Small intestine (tissue), 7 donors: Measurements from ENCODE around the gene ADARB2. TPM values are rescaled to one million over a fixed set of nuclear protein-coding genes. Genes with fewer than 3 reads are reported as not detected.

ENCODE experiments used
- DNase-seq, 2 donors: peaks; one replicate each; pipeline versions ENCODE4 v3.0.0 to v3.0.0-alpha.2; 2013
- FAIRE-seq: peaks from 2 replicates; lab custom pipeline; 2012; peaks lifted over from hg19 to GRCh38; lab: Jason Lieb, UNC
- H3K27ac ChIP-seq, 3 donors: one replicate each; pipeline ENCODE4 v1.5.1; 2013; ENCODE audit warnings: low read length in 2 of 3, mild to moderate bottlenecking in 2 of 3, control low read depth in 1 of 3, inconsistent platforms in 1 of 3, low read depth in 1 of 3, moderate library complexity in 1 of 3
- H3K27me3 ChIP-seq, 3 donors: one replicate each; pipeline ENCODE4 v1.6.1; 2013; ENCODE audit warnings: low read length in 3 of 3, inconsistent platforms in 1 of 3; ENCODE audit not compliant: control insufficient read depth in 3 of 3, insufficient read depth in 3 of 3
- H3K36me3 ChIP-seq, 3 donors: one replicate each; pipeline ENCODE4 v1.6.1; 2013; ENCODE audit warnings: low read length in 3 of 3, inconsistent platforms in 1 of 3, low read depth in 1 of 3, mild to moderate bottlenecking in 1 of 3, moderate library complexity in 1 of 3; ENCODE audit not compliant: control insufficient read depth in 3 of 3, insufficient read depth in 2 of 3
- H3K4me1 ChIP-seq, 3 donors: one replicate each; pipeline ENCODE4 v1.6.1; 2013; ENCODE audit warnings: low read length in 2 of 3, inconsistent platforms in 1 of 3, low read depth in 1 of 3, mild to moderate bottlenecking in 1 of 3, moderate library complexity in 1 of 3; ENCODE audit not compliant: control insufficient read depth in 3 of 3, insufficient read depth in 2 of 3
- H3K4me3 ChIP-seq, 3 donors: one replicate each; pipeline ENCODE4 v1.5.1; 2013; ENCODE audit warnings: low read length in 3 of 3, control low read depth in 1 of 3, inconsistent platforms in 1 of 3, low read depth in 1 of 3, mild to moderate bottlenecking in 1 of 3, moderate library complexity in 1 of 3
- H3K9me3 ChIP-seq, 2 donors: one replicate each; pipeline ENCODE4 v1.6.1; 2013; ENCODE audit warnings: low read depth in 1 of 2, low read length in 1 of 2; ENCODE audit not compliant: control insufficient read depth in 2 of 2, insufficient read depth in 1 of 2
- WGBS, 3 donors: extraction: QIAGEN DNeasy Blood & Tissue Kit; methylation state at CpG; one replicate each; pipeline ENCODE4 v1.1.7; 2013; 5-methylcytosine and 5-hydroxymethylcytosine counted together
- polyA plus RNA-seq, 4 donors: library from polyadenylated mRNA; stranded (reverse) in 3 of 4; unstranded in 1 of 4; fragments of 200-250 nt in 3 of 4; fragments of 120-200 nt in 1 of 4; gene quantifications; one replicate each; pipeline versions ENCODE4 v1.2.1 to v1.2.3, GENCODE V29; 2013
- donor health status: healthy with polysubstance abuse.
- donor health status: control.
- donor health status: control.
- donor health status: Bipolar disorder and iron deficiency.
- donor health status: healthy.

The ADARB2 gene
- polyA plus RNA-seq, 4 donors = 0.35 to 1.8 (median 0.94) TPM

GRCh38 chr10:1195828-1196227 lies 541.5 kb downstream of the ADARB2 start:
- Histone ChIP-seq H3K27ac (no peak overlapping the region), H3K4me3 (no peak overlapping the region), H3K9me3 (no peaks in the 10 kb centered on the region), H3K27me3 (no peaks in the 10 kb centered on the region), H3K36me3 (no peaks in the 10 kb centered on the region), H3K4me1 (peaks cover 0 to 18% (median 0%) of the 10 kb centered on the region in 3 donors)
- 82 to 92% (median 90%) methylated on average over 9 of the region's 9 CpGs for WGBS, 3 donors
- DNase-seq (no peak), FAIRE-seq (no peak)

GRCh38 chr10:1194161-1194560 lies 543.2 kb downstream of the ADARB2 start:
- Histone ChIP-seq H3K36me3 (no peaks in the 10 kb centered on the region), H3K9me3 (no peaks in the 10 kb centered on the region), H3K27me3 (no peaks in the 10 kb centered on the region), H3K4me1 (peaks cover 0 to 17% (median 0%) of the 10 kb centered on the region in 3 donors), H3K4me3 (no peak overlapping the region), H3K27ac (no peak overlapping the region)
- FAIRE-seq (no peak), DNase-seq (no peak)
- WGBS, 3 donors = 74 to 85% (median 76%) methylated on average over 7 of the region's 7 CpGs

- no peaks in the 10 kb centered on the region for H3K36me3 ChIP-seq
- DNase-seq (no peak), FAIRE-seq (no peak)
- H3K4me3 ChIP-seq = no peak overlapping the region
- WGBS, 3 donors = 62 to 68% (median 67%) methylated on average over 4 of the region's 4 CpGs
- no peaks in the 10 kb centered on the region for H3K9me3 ChIP-seq
- H3K27ac ChIP-seq = no peak overlapping the region
- H3K4me1 ChIP-seq = peaks cover 0 to 11% (median 0%) of the 10 kb centered on the region in 3 donors
- H3K27me3 ChIP-seq = no peaks in the 10 kb centered on the region
Observed at GRCh38 chr10:1193561-1193960, 543.8 kb downstream of the ADARB2 start.

GRCh38 chr10:1191752-1192151 lies 545.6 kb downstream of the ADARB2 start:
- no peak overlapping the region for H3K27ac ChIP-seq
- 72 to 83% (median 76%) methylated on average over 7 of the region's 7 CpGs for WGBS, 3 donors
- H3K4me3 ChIP-seq = no peak overlapping the region
- no peak for FAIRE-seq
- H3K27me3 ChIP-seq = no peaks in the 10 kb centered on the region
- peaks cover 0 to 10% (median 0%) of the 10 kb centered on the region in 3 donors for H3K4me1 ChIP-seq
- no peak for DNase-seq
- no peaks in the 10 kb centered on the region for H3K36me3 ChIP-seq
- H3K9me3 ChIP-seq = no peaks in the 10 kb centered on the region

GRCh38 chr10:1190791-1191490 lies 546.4 kb downstream of the ADARB2 start:
- Histone ChIP-seq H3K9me3 (no peaks in the 10 kb centered on the region), H3K36me3 (no peaks in the 10 kb centered on the region), H3K4me1 (peaks cover 0 to 10% (median 0%) of the 10 kb centered on the region in 3 donors), H3K4me3 (no peak overlapping the region), H3K27ac (no peak overlapping the region), H3K27me3 (no peaks in the 10 kb centered on the region)
- no peak for FAIRE-seq
- DNase-seq = no peak
- 92 to 95% (median 93%) methylated on average over 22 of the region's 22 CpGs for WGBS, 3 donors

- WGBS, 3 donors = 89 to 95% (median 92%) methylated on average over 12 of the region's 12 CpGs
Observed at GRCh38 chr10:1190052-1190395, 547.3 kb downstream of the ADARB2 start.

GRCh38 chr10:1189166-1190051 lies 547.9 kb downstream of the ADARB2 start:
- 87 to 93% (median 91%) methylated on average over 18 to 24 of the region's 26 CpGs for WGBS, 3 donors
- no peak overlapping the region for H3K4me3 ChIP-seq
- FAIRE-seq (no peak), DNase-seq (peak in 1 of 2 donors; percentile 33)
- no peaks in the 10 kb centered on the region for H3K36me3 ChIP-seq
- no peak overlapping the region for H3K27ac ChIP-seq
- H3K4me1 ChIP-seq = peaks cover 0 to 6% (median 0%) of the 10 kb centered on the region in 3 donors
- no peaks in the 10 kb centered on the region for H3K9me3 ChIP-seq
- H3K27me3 ChIP-seq = peaks cover 0 to 2% (median 0%) of the 10 kb centered on the region in 3 donors

More at GRCh38 chr10:1190052-1190395, 547.3 kb downstream of the ADARB2 start:
- DNase-seq (no peak), FAIRE-seq (no peak)
- Histone ChIP-seq H3K27ac (no peak overlapping the region), H3K4me3 (no peak overlapping the region), H3K4me1 (peaks cover 0 to 6% (median 0%) of the 10 kb centered on the region in 3 donors), H3K9me3 (no peaks in the 10 kb centered on the region), H3K27me3 (no peaks in the 10 kb centered on the region), H3K36me3 (no peaks in the 10 kb centered on the region)

- FAIRE-seq = no peak
Observed at GRCh38 chr10:1188558-1189135, 548.7 kb downstream of the ADARB2 start.

More at GRCh38 chr10:1188558-1189135, 548.7 kb downstream of the ADARB2 start:
- no peak for DNase-seq
- H3K9me3 ChIP-seq = no peaks in the 10 kb centered on the region
- H3K4me1 ChIP-seq = peaks cover 0 to 6% (median 0%) of the 10 kb centered on the region in 3 donors
- H3K36me3 ChIP-seq = no peaks in the 10 kb centered on the region
- no peak overlapping the region for H3K4me3 ChIP-seq
- 67 to 82% (median 79%) methylated on average over 14 of the region's 14 CpGs for WGBS, 3 donors
- no peak overlapping the region for H3K27ac ChIP-seq
- peaks cover 0 to 2% (median 0%) of the 10 kb centered on the region in 3 donors for H3K27me3 ChIP-seq
